Right renal pelvis (tissue), 4 donors: ENCODE results near the gene DENND4A. TPM values are rescaled to one million over a fixed set of nuclear protein-coding genes. Genes with fewer than 3 reads are reported as not detected.
A peak's percentile ranks its signal among the peaks of the same experiment; 100 is the strongest.

ENCODE experiments used
- DNase-seq, 4 donors: peaks; one replicate each; pipeline ENCODE4 v3.0.0-alpha.2; 2013; ENCODE audit warnings: low read depth in 4 of 4, low spot score in 3 of 4, missing footprints in 1 of 4
- polyA plus RNA-seq, 4 donors: library from polyadenylated mRNA; unstranded; fragments of 120-200 nt; gene quantifications; one replicate each; pipeline ENCODE4 v1.2.1, GENCODE V29; 2013; ENCODE audit not compliant: insufficient read length in 4 of 4

DENND4A gene
- 10 to 100 TPM; 16.2 to 25.5 (median 17.1) TPM for polyA plus RNA-seq

DNA sequence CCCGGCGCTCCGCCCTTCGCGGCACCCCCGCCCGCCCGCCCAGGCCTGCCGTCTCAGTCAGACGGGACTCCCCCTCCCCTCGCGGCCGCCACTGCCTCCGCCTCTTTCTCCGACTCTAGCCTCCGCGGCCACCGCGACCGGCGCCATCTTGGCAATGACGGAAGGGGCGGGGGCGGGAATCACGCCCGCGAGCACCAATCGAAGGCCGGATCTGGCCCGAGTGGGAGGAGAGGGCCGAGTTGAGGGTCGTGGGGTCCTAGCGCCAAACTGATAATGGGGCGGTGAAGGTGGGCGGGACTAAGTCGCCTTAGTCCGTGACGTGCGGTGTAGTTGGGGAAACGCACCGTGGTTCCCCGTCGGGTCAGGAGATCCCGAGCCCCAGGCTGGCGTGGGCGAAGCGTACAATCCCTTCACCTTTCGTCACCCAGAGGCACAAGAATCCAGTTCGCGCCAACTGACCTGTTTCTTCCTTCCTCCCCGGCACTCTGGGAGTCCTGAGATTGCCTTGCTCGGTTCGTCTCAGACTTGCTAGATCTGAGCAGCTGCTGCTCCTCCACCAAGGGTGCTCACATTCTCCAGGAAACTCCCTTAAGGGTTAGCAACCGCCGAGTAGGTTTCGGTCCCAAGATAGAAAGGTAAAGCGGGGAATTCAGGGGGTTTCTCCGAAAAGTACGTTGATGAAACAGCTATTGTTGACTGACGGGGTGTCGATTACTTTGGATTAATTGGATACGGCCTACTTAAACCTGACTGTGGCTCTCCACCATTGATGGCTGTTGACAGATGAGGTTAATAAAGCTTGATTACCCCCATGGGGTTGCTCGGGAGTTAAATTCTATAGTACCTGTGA is at the start of gene DENND4A:
Gene DENND4A (minus strand): TSS at position 156 of the 850 bp plus-strand sequence. CDS start 35,843 bp downstream, outside the sequence.
- DNase-seq: peak; percentile 95 to 97 (median 96)

DNA sequence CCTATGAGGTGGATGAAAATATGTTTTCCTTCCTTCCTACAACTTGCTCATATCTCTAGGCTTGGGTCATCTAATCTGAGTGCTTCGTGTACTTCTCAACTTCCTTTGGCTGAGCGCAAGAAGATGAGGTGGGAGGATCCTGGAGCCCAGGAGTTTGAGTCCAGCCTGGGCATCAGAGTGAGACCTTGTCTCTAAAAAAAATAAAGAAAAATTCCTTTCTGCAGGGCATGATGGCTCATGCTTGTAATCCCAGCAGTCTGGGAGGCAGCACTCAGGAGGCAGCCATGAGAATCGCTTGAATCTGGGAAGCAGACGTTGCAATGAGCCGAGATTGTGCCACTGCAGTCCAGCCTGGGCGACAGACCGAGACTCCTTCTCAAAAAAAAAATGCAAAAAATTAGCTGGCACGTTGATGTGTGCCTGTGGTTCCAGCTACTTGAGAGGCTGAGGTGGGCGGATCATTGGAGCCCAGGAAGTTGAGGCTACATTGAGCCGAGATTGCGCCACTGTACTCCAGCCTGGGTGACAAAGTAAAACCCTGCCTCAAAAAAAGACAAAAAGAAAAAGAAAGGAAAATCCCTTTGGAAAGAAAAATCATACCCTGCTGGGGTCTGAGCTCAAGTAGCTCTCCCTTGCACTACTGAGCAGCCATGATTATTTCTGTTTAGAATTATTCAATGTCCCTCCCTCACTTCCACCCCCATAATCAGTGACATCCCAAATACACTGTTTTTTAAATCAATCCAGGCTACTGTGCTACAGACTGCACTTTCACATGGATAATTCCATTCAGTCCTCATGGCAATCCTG is 49.2 kb upstream of the DENND4A start:
- DNase-seq: no peak

DNA sequence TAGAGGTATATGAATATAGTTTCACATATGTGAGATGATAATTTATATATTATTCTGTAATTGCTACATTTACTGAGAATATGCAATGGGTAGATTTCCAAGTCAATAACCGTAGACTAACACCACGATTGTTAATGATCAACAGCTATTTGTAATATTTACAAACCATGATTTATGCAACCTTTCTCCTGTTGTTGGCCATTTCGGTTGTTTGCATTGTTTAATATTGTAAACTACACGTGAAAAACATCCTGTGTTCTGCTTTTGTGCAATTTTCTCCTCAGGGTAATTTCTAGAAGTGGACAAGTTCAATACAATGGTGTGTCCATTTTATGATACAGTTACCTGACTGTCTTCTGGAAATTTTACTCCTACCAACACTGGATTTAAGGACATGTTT is 47.9 kb upstream of the DENND4A start:
- no peak for DNase-seq

DNA sequence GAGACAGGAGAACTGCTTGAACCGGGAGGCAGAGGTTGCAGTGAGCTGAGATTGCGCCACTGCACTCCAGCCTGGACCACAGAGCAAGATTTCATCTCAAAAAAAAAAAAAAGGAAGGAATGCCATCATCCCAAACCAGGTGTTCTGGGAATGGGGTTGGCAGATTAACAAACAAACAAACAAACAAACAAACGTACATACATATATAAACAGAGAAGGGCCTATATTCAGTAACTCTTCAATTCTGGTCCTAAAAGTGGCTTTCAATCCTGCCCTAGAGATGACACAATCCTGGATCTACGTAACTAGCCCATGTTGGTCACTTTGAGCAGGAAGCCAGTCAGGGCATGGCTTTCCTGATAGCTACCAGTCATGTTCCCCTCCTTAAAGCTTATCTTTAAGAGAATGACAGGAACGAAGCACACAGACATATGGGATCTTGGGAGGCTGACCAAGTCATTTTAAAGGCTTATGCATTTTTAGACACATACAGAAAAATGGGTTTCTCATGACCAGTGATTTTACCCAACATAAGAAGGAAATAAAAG is 47.3 kb upstream of the DENND4A start:
- DNase-seq: no peak

DNA sequence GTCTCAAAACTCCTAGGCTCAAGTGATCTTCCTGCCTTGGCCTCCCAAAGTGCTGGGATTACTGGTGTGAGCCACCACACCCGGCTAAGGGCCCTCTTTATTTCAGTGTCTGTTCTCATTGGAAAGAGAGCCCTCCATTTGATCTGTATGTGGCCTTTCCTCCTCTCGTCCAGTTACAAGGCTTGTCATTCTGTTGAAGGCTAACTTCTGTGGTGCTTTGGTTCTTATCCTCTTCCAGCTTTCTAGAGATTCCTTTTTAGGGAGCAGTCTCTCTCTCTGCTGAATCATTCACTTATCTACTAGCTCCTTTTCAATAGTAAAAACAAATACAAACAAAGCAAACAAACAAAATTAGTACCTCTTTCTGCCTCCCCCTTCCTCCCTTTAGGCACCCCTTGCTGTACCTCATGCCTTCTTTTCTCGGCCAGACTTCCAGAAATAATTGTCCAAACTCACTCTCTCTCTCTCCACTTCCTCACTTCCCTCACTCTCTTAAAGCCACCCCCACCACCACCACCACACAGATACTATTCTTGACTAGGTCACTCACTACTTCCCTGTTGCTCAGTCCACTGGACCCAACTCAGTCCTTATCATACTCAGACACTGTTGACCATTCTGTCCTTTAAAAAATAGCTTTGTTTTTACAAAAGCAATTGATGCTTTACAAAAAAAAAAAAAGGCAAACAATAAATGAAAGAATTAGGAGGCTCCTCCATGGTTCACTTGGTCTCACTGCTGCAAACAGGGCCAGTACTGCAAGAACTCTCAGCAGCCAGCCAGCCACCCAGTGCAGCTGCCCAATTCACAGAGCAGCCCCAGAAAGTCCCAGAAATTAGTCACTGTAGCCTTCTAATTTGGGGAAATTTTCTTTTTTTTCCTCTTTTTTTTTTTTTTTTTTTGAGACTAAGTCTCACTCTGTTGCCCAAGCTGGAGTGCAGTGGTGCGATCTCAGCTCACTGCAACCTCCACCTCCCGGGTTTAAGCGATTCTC is 45.5 kb upstream of the DENND4A start:
- DNase-seq: no peak

DNA sequence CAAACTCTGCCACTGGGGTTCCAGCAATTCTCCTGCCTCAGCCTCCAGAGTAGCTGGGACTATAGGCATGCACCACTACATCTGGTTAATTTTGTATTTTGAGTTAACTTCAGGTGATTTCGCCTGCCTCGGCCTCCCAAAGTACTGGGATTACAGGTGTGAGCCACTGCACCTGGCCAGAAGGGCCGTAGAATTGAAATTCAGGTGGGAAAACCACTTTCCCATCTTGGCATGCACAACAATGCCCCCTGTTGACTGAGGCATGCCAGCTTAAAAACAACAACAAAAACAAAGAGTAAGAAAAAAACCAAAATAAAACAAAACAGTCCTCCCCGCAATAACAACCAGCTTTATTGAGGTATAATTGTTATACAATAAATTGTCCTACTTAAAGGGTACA is 44.6 kb upstream of the DENND4A start:
- no peak for DNase-seq

DNA sequence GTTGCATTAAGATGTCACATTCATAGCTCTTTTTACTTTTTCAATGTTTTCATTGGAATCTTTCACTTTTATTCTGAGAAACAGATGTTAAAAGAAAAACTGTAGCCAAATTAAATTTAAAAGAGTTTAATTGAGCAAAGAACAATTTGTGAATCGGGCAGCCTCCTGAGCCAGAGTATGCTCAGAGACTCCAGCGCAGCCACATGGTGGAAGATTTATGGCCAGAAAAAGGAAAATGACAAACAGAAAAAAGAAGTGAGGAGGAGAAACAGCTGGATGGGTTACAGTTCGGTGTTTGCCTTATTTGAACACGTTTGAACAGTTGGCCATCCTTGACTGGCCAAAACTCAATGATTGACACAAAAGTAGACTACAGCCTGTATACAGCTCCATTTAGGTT is 43.4 kb upstream of the DENND4A start:
- DNase-seq: no peak

DNA sequence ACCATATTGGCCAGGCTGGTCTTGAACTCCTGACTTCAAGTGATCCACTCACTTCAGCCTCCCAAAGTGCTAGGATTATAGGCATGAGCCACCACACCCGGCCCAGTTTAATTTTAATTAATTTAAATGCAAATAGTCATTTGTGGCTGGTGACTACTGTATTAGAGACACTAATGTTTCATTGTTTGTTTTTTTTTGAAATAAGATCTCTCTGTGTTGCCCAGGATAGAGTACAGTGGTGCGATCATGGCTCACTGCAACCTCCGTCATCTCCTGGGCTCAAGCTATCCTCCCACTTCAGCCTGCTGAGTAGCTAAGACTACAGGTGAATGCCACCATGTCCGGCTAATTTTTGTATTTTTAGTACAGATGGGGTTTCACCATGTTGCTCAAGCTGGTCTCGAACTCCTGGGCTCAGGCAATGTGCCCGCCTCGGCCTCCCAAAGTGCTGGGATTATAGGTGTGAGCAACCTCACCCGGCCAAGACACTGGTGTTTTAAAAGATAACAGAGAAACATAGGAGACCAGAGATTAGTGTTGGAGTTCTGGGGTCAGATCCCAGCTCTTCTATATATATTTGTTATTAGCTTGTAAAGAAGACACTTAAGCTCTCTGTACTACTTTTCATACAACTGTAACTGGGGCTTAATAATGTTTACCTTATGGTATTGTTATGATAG is 42.6 kb upstream of the DENND4A start:
- no peak for DNase-seq

DNA sequence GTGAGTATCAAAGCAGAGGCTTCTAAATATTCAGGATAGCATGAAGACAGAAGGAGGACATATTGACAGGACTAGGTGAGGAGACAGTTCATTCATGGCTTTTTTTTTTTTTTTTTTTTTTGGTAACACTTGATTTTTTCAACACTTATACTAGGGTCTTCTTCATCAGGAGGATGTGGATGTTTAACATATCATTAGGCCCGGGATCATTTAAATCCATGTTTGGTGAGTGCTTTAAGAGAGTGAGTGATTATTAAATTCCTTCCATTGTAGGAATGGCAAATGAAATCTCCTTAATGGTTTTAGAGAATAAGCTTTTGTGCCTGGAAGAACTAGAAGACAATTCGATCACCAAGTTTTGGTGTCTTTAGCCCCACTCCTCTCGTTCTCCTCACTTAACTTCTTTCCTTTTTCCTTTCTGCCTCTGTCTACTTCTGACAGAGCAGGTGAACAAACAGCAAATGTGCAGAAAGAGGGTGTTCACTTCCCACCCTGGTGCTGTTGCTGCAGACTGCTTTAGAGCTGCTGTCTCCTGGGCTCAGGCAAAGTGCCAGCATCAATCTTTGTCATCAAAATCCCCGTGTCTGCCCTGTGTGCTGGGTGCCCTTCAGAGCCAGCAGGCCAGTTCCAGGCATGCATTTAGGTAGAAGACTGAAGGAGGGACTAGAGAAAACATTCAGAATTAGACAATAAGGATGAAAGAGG is 41.6 kb upstream of the DENND4A start:
- DNase-seq: no peak

DNA sequence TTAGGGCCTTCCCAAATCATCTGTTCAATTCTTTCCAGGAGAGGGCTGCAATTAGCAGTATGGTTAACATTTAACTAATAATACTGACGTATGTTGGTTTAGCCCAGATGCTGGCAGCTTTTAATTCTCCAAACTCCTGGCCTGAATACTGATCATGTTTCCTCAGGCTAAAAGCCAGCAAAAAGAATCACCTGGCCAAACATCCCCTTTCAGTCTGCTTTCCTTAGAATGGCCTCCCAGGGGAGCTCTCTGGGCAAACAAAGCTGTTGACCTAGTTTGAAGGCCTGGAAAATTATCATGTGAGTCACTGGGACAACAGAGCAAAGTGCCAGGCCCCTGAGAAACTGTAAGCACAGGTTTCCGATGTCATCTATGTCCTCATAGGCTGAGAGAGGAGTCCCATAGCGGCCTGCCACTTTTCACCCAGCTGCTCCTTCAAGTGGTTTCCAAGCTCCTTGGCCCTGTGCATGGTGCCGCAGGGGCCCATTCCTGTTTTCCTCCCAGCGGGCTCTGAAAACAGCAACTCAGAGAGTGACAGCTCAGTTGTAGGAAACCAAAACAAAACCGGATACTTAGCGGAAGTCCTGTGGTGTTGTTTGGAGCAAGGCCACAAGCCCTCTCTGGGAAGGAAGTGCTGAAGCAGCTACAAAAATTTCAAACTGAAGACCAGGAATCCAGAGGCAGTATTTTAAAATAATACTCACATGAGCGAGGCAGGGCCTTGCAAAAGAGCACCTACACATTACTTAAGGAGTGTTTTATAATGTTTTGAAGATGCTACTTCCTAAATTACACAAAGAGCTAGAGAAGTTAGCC is 40.7 kb upstream of the DENND4A start:
- DNase-seq: peak; percentile 53 to 78 (median 76)

DNA sequence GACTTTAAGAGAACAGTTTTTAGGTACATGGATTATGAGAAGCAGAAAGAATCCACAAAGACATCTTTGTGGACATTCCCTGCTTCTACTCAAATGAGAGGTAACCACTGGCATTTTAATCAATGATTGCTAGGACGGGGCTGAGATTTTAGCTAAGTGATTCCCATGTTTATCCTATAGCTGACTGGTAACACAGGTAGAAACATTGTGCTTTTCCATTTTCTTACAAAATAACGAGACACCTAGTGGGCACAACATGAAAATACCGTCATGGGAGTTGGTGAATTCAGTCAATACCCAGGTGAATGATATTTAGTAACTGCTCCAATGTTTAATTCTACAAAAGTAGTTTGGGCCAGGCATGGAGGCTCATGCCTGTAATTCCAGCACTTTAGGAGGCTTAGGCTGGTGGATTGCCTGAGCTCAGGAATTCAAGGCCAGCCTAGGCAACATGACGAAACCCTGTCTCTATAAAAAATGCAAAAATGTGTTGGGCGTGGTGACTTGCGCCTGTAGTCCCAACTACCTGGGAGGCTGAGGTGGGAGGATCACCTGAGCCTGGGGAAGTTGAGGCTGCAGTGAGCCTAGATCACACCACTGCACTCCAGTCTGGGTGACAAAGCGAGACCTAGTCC is 37.2 kb upstream of the DENND4A start:
- no peak for DNase-seq

DNA sequence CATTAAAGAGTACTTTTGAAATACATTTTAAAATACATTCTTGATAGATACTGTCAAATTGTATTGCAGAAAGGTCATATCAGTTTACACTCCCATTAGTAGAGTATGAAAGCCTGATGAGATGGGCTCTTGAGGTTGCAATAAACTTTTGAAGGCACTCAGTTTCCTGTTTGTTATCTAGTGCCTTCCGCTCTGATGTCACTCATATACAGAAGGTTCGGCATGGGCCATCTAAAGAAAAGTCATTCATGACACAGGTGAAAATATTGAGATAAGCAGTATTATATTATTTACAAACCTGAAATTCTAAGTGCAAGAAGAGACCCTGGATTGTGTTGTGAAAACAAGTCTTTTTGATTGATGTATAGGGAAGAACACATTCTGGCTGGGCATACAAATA is 36.5 kb upstream of the DENND4A start:
- no peak for DNase-seq

DNA sequence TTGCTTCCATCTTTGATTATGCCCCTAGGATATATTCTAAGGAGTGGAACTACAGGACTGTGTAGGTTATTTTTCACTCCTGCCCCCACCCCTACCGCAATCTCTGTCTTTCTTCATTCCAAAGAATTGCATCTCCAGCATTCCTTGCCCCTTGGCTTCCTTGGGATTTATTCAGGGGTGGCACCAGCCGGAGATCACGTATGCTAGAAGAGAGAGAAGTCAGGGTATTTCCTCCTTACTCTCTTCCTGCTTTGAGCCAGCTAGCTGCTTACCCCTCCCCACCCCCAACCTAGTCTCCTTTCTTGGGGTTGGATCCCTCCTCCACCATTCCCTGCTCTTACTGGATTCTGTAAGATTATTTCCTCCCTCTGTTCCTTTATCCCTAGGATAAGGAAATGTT is 35.0 kb upstream of the DENND4A start:
- DNase-seq: no peak

DNA sequence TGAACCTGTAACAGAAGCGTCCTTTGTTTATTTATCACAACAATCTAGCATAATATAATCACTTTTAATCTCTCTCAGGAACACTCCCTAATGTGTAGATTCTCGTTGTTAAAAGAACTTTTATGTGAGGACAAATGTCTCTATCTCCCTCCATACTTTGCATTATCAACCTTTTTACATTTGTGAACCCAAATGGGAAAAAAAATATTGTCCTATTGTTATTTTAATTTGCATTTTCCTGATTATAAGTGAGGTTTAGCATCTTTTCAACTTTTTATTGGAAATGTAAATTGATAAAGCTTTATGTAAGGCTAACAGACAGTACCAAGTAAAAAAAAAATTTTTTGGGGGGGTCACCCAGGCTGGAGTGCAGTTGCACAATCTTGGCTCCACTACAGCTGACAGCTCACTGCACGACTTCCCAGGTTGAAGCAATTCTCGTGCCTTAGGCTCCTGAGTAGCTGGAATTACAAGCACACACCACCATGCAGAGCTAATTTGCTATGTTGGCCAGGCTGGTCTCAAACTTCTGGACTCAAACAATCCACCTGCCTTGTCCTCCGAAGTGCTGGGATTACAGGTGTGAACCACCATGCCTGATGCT is 33.0 kb upstream of the DENND4A start:
- no peak for DNase-seq

DNA sequence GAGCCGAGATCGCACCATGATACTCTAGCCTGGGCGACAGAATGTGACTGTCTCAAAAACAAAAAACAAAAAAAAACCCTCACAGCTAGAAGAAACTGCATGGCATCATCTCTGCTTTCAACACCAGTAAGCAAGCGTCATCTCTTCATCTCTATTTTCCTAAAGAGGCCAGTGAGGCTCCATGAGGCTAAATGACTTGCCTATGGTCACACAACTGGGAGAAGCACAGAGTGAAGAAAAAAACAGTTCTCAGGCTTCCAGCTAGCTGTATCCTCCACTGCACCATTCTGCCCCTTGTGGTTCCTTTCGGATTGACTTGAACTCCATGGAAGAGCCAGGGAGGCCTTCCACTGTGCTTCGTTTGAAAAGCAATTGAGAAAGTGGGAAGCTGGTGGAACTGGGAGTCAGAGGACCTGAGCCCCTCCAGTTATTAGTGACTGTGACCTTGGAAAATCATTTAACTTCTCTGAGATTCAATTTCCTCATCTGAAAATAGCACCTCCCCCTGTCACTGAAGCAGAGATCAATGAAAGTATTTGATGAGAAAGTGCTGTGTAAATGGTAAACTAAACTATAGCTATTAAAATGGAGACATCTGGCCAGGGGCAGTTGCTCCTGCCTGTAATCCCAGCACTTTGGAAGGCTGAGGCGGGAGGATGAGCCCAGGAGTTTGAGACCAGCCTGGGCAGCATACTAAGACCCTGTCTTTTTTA is 32.1 kb upstream of the DENND4A start:
- no peak for DNase-seq

DNA sequence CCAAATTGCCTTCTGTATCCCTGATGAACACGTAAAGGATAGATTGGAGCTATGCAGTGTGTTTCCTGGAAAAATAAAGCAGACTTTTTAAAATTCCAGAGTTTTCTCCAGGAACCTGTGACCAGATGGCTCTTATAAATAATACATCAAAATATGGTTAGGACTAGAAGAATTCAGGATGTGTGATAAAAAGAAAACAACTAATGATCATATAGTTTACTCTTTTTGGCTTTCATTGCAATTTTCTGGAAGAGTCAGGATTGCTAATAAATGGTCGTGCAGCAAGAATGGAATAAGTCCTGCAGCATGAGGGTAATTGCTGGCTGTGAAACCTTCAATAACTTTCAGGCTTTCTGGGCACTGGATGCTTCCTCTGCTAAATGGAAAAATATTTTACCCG is 30.2 kb upstream of the DENND4A start:
- no peak for DNase-seq

DNA sequence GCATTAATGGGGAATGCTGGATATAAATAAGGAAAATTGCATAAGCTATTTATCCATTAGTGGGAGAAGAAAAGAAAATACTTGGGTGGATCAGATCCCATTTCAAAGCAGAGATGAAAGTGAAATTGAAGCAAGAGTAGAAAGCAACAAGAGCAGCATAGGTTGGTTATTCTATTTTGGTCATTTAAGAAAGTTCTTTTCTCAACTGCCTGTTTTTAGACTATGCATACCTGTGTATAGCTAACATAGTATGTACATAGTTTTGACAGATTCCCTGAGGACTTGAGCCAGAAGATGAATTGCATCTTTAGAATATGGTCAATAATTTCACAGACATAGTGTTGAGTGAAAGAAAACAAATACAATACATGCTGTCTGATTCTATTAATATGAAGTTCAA is 29.0 kb upstream of the DENND4A start:
- no peak for DNase-seq
